ENCODE measurements around the gene RFX8.

DNA sequence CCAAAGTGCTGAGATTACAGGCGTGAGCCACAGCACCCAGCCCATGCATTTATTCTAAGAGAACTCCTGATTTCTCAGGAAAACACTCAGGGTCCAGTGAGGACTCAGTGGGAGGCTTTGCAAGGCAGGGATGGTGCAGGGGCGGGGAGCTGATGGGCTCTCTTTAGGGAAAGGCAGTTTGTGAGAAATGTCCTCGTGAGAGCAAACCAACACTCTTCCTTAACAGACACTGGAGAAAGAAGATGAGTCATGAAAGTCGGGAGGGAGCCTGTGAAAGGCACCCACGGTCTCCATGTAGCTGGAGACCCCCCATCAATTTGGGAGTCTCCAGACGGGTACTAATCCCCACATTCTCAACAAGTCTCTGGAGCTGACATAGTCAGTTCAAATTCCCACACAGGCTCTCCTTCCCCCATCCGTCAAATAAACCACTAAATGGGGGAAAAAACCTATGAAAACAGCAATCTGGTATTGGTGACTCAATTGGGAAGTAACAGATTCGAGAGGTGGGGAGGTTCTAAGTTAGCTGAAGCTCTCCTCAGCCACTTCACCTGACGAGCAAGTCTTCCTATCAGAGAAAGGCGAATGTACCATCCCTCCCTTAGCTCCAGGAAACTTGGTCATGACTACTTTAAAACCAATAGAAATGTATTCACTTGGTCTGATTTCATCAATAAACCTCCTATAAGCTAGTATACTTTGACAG lies 76.6 kb downstream of the RFX8 start:
- TF ChIP-seq GATA2 (IDR thresholded peaks at IDR 0.05; ENCODE audit: low read depth, low read length) (no peak), GATA3 (IDR thresholded peaks at IDR 0.05; ENCODE audit: low read depth, low read length) (no peak)
